Measurements from ENCODE around the gene EFNA2.
"Not testable (repeated sequence)": the region's sequence is repeated elsewhere in the genome, so short reads cannot be mapped to it uniquely, and the experiment has no call there.

Gene EFNA2

DNA sequence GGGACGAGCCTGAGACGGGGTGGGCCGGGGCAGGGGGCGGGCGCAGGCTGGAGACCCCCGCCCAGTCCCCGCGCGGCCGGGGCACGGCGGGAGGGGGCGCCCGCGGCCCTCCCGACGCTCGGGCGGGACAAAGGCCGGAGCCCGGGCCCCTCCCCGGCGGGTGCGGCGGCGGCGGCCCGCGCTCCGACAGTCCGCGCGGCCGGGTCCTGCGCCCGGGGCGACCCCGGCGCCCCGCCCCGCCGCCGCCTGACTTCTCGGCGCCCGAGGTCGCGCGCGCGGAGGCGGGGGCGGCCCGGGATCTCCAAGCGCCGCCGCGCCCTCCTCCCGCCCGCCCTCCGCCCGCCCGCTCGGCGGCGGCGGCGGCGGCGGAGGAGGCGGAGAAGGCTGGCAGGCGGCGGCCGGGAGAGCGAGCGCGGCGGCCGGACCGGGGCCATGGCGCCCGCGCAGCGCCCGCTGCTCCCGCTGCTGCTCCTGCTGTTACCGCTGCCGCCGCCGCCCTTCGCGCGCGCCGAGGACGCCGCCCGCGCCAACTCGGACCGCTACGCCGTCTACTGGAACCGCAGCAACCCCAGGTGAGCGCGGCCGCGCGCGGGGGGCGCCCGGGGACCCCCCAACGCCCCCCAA, at the start of gene EFNA2:
TSS of gene EFNA2 (plus strand) at position 137 of the 624 bp plus-strand sequence. CDS start at position 433, 296 bp downstream.
- no peak for DNase-seq (ENCODE audit: low spot score)

DNA sequence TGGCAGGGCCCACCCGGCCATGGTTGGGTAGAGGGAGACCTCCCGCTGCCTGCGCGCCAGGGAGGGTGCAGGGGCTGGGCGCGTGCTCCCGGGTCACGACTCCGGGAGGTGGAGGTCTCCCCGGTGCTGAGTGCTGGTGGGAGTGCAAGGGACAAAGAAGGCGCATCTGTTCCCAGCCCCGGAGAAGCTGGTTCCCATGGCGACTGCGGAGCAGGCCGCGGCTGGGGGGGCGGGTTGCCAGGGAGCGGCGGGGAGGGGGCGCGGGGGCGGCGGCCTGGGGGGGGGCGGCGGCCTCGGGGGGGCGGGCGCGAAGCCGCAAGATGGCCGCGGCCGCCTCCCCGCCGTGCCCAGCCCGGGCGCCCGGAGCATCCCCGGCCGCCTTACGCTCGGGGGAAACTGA, 49.1 kb upstream of the EFNA2 start:
- no peak for DNase-seq (ENCODE audit: low spot score)

DNA sequence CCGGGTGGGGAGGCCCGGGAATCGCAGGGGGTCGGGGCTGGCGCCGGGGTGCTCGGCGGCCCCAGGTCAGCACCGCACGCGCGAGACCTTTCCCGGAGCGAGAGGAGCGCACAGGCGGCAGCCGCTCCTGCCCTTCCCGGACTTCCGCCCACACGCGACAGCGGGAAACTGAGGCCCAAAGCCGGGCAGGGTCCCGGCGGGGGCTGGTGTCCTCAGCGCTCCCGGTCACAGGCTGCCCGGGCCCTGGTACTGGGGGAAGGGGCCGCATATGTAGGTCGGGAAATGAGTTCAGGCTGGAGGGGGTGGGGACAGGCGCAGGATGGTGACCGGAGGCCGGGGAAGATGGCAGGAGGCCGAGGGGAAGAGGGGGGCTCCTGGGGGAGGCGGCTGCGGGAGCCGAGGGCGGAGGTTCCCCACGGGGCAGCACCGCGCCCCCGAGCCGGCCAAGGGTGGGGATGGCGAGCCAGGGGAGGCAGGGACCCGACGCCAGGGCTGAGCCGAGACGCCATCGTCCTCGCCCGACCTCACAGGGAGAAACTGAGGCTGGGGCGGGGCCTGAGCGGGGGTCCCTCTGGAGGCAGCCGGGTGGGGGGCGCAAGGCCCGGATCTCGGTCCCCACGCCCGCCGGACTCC, 48.5 kb upstream of the EFNA2 start:
- DNase-seq (ENCODE audit: low spot score), result no peak

DNA sequence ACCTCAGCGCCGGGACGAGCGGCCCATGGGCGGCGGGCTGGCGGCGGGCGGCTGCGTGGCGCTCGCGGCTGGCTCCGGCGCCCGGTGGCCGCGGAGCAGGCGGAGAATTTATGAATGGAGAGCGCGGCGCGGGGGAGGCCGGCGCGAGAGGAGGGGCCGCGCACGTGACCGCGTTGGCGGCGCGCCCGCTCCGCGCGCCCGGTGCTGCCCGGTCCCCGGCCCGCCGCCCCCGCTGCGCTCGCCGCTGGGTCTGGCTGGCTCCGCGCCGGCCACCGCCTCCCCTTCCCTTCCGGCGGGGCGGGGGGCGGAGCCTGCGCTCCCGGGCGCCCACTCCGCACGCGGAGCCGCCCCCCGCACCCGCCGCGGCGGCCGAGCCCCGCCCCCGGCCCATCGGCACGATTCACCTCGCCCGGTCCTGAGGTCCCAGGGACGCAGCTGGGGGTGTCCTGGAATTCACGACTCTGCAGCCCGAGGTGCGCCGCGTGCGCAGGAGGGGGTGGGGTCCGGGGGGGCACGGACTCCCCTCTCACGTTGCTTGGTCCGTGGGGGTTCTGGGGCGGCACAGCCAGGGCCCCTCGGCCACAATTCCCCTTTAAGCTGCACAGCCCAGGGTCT, 47.8 kb upstream of the EFNA2 start, which contains the start of gene CBARP:
TSS of gene CBARP (minus strand) at position 252 of the 615 bp plus-strand sequence. CDS start 1,905 bp downstream, outside the sequence.
- DNase-seq (ENCODE audit: low spot score), result peak; percentile 67

DNA sequence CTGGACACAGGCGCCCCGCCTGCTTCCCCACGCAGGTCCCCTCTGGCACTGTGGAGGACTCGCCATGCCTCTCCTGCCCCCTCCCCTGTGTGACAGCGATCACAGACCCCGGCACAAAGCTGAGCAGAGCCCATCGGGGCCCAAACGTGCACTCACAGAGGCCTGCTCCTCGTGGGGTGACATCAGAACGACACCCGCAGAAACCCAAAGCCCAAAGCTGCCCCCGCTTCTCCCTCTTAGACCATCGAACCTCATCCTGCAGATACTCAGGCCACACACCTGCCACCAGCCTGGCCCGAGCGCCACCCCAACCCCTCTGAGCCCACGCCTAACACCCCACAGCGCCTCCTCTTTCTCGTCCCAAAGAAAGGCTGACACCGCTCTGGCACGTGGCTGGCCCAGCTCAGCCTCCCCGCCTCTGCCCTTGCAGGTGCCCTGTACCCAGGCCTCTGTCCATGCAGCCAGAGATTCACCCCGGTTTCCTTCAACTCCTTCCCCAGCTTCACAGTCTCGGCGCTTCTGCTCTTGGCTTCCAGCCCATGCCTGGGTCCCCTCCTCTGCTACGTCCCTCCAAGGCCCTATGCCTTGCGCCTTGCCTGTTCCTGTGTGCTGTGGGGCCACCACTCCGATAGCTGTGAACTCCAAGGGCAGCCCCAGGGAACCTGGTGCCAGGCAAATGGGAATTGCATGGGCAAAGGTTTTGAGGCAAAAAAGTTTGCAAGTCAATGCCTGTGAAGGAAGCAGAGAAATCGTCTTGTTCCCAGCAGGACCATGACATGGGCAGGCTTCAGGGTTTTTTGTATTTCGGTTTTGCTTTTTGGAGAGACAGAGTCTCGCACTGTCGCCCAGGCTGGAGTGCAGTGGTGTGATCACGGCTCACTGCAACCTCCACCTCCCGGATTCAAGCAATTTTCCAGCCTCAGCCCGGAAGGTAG, 47.0 kb upstream of the EFNA2 start:
- DNase-seq (ENCODE audit: low spot score), result no peak

DNA sequence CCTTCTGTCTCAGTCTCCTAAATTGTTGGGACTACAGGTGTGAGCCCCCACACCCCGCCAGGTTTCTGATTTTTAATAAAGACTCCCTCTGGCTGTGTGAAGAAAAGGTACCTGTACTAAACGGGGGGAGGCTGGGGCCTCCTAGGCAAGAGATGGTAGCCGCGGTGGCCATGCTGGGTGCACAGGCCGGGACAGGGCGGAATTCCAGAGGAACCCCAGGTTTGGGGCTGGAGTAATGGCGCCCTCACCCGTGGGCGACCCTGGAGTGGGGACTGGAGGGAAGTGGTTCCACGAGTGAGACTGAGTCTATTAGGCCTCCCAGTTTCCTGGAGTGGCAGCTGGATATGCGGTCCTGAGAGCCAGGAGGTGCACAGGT, 46.3 kb upstream of the EFNA2 start:
- no peak for DNase-seq (ENCODE audit: low spot score)

DNA sequence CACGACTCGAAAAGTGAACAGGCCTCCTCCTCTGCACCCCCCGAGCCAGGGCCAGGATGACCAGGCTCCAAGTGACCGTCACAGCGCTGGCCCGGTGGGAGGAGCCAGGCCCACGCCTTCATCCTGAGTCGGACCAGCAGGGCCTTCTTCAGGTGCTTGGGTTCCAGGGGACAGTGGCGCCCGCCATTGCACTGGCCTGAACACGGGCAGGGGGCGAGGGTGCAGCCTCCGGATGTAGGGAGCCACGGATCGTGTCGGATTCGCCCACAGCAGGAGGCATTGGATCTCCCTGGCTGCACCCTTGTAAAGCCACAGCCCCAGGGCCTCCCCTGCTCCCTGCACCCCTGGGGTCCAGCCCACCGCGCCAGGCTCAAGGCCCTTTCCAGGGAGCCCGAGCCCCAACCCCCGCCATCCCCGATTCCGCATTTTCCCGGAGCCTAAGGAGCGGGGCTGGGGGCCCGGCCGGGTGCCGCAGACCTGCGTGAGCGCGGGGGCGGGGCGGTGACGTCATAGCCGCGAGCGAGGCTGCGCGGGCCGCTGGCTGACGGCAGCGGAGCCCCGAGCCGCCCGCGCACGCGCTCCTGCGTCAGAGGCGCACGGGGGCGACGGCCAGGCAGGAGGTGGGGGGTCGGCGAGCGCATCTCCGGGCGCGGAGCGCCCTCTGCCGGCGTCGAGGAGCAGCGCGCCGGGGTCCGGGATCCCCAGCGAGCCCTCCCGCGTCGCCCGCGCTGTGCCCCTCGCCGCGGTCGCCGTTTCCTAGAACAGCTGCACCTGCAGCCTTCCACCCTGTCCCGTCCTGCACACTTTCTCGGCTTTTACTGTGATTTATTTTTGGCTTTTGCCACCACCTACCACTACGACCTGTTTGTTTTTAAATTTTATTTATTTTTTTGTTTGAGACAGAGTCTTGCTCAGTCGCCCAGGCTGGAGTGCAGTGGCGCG, 45.6 kb upstream of the EFNA2 start:
- DNase-seq (ENCODE audit: low spot score), result peak; percentile 88

DNA sequence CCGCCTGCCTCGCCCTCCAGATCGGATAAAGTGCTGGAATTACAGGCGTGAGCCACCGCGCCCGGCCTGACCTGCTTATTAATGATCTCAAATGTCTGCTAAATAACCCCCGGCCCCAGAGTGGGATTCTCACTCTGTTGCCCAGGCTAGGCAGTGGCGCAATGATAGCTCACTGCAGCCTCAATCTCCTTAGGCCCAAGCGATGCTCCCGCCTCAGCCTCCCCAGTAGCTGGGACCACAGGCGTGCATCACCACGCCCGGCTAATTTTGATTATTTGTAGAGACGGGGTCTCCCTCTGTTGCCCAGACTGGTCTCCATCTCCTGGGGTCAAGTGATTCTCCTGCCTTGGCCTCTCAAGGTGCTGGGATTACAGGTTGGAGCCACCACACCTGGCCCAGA, 44.7 kb upstream of the EFNA2 start:
- DNase-seq (ENCODE audit: low spot score), result no peak

DNA sequence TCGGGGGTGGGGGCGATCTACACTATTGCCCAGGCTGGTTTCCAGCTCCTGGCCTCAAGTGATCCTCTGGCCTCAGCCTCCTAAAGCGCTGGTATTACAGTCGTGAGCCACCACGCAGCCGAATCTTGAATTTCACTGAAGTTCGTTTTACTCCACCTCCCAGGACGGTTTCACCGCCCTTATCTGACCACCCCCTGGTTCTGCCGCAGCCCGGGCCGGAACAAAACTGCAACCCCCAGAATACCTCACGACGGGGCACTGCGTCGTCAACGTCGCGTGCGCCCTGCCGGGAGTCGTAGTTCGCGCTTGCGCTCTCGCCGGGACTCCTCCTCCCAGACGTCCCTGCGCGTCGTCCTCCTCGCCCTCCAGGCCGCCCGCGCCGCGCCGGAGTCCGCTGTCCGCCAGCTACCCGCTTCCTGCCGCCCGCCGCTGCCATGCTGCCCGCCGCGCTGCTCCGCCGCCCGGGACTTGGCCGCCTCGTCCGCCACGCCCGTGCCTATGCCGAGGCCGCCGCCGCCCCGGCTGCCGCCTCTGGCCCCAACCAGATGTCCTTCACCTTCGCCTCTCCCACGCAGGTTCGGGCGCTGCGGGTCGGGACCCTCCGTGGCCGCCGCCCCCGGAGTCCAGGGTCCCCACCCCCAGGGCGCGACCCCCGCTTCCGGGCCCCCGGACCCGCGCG, 44.1 kb upstream of the EFNA2 start, which contains the start of gene ATP5F1D:
TSS of gene ATP5F1D (plus strand) at position 335 of the 679 bp plus-strand sequence. CDS start at position 435, 100 bp downstream.
- peak; percentile 95 for DNase-seq (ENCODE audit: low spot score)

DNA sequence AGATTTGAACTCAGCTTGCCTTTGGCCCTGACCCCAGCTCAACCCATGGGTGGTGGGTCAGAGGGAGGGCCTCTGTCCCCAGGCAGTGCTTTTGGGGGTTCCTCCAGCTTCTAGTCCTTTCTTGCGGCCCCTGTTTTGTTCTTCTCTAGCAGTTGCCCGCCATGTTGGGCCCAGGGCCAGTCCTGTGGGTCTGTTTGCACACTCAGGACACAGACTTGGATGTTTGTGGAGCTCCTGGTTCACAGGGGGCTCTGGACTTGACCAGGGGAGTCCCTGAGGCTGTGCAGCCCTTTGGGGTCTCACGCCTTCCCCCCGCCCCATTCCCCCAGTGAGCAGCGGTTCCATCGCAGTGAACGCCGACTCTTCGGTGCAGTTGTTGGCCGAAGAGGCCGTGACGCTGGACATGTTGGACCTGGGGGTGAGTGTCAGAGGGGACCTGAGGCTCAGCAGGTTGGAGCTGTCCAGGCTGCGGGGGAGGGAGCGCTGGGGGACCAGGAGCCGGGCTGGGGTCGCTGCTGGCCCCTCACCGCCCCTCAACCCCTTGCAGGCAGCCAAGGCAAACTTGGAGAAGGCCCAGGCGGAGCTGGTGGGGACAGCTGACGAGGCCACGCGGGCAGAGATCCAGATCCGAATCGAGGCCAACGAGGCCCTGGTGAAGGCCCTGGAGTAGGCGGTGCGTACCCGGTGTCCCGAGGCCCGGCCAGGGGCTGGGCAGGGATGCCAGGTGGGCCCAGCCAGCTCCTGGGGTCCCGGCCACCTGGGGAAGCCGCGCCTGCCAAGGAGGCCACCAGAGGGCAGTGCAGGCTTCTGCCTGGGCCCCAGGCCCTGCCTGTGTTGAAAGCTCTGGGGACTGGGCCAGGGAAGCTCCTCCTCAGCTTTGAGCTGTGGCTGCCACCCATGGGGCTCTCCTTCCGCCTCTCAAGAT, 41.6 kb upstream of the EFNA2 start:
- DNase-seq (ENCODE audit: low spot score), result peak; percentile 89

DNA sequence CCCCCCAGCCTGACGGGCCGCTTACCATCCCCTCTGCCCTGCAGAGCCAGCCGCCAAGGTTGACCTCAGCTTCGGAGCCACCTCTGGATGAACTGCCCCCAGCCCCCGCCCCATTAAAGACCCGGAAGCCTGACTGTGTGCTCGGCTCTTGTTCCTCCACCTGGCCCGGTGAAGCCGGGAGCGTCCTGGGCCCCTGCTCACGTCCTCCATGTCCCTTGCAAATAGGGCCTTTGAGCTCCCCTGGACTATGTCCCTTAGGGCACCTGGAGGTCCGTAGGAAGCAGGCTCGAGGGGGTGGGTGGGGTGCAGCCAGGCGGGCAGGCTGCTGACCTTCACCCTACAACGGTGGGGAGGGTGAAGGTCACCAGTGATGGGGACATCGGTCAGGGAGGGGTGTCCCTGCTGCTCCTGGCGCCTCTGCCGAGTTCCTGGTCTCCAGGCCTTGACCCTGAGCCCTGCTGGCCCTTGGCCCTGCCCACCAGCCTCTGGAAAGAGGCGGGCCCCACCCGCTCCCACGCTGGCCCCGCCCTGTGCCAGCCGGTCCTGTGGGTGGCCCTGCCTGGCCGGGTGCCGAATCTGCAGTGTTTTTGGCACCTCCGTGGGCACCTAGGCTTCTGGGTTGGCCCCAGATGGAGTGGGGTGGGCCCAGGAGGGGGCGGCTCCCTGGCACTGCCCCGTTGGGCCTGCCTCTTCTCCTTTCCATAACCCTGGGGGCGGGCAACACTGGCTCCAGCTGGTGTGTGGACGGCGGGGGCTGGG, 40.8 kb upstream of the EFNA2 start:
- DNase-seq (ENCODE audit: low spot score), result no peak

DNA sequence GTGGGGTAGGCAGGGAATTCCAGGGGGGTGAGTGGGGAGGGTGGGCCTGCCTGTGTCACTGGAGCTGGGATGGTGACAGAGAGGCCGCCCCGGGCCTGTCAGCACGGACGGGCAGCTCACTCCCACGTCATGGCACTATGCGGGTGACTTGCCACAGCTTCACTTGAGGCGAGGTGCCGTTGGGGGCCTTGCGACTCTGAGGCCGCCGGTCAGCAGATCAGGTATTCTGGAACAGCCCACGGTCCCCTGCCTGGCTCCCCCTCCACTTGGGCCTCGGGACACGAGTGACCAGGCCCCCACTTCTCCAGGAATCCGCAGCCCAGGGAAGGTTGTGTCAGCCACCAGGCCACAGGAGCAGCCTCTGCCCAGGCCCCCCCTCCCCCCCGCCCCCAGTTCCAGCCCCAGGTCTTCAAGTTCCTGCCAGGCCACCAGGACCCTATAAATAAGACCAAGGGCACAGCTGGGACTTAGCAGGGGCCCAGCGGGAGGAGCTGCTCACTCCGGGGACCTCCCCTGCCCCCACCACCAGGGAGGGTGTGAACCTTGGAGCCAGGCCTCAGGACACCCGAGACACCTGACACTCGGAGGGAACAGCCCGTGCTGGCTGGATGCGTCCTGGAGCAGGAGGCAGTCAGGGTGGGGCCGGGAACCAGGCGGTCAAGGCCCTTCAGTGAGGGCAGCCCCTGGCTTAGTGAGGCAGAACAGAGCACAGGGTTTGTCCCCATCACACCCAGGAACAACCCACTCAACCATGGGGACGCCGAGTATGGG, 40.0 kb upstream of the EFNA2 start:
- DNase-seq (ENCODE audit: low spot score), result no peak

DNA sequence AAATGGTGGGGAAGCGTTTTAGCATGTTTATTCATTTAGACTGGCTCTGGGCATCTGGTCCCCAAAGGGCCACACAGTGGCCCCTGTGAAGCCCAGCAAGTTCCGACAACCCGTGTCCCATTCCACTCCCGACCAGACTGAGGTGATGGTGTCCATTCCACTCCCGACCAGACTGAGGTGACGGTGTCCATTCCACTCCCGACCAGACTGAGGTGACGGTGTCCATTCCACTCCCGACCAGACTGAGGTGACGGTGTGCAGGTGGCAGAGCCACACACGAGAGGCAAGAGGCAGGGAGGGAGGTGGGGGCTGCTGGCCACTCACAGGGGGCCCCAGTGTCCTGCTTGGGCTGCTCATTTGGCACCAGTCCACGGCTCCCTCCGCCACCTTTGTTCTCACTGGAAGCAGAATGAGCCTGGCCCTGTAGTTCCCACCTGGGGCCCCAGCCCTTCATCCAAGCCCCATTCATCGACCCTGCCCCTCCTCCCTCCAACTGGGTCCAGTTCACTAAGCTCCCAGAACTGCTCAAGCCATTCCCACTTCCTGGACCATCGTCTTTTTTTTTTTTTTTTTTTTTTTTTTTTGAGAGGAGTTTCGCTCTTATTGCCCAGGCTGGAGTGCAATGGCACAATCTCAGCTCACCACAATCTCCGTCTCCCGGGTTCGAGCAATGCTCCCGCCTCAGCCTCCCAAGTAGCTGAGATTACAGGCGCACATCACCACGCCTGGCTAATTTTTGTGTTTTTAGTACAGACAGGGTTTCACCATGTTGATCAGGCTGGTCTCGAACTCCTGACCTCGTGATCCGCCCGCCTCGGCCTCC, 39.2 kb upstream of the EFNA2 start:
- DNase-seq (ENCODE audit: low spot score), result not testable (repeated sequence)

DNA sequence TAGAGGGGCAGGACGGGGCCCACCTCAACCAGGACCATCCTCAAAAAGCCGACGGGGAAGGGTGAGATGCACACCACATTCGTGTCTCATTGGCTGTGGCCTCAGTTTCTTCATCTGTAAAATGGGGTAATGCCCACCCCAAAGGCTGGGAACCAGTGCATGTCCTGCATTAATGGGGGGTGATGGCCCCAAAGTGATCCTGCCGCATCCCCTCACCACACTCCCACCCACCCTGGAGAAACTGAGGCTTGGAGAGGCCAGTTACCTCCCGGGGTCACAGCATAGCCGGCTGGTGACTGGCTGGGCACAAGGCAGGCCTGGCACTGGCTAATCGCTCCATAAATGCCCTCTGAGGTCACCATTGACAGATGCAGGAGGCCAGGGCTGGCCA, 37.9 kb upstream of the EFNA2 start:
- DNase-seq (ENCODE audit: low spot score), result no peak

DNA sequence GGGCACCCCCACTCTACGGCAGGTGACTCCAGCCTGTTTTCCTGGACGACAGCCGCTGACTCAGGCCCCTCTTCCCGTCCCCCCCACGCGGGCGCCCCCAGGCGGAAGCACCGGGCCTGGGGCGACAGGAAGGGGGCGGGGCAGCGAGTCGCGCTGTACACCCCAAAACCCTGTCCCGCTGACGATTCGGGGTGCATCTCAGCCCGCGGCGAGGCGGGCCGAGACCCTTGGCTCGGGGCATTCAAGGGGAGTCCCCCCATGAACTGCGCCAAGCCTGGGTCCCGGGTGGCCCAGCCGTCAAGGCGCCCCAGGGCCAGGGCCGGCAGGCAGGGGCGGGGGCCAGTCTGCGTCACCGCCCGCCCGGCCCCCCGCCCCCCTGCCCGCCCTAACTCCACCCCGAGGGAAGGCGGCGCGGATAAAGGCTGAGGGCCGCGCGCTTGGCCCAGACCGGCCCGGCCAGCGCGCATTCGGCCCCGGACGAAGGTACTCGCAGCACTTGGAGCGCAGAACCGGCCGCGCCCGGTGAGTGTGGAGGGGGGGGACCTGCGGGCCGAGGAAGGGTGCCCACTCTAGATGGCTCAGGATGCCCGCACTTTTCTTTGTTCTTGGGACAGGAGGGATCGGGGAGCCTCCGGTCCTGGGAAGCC, 37.4 kb upstream of the EFNA2 start, which contains the start of gene MIDN:
TSS of gene MIDN (plus strand) at position 445 of the 647 bp plus-strand sequence. CDS start 1,714 bp downstream, outside the sequence.
- DNase-seq (ENCODE audit: low spot score), result no peak

DNA sequence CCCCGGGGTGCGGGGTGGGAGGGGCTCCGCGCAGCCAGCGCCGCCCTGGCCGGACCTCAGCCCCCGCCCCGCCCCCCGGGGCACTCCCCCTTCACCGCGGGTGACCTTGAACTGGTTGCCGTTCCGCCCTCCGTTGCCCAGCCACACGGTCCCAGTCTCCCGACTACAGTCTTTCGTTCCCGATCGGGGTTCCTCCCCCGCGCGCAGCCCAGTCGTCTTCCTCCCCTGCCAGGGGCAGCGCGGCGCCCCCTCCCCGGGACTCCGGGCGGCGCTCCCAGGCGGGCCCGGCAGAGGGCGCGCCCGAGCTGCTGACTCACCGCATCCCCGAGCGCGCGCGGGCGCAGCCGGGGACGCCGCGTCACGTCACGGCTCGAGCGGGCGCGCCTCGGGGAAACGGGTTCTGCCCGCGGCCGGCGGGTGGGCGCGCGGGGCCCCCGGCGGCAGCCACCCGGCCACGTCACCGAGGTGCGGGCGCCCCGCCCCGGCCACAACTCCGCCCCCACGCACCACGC, 36.8 kb upstream of the EFNA2 start:
- no peak for DNase-seq (ENCODE audit: low spot score)
